ENCODE results near the gene DOCK3. TPM values are rescaled to one million over a fixed set of nuclear protein-coding genes. Genes with fewer than 3 reads are reported as not detected.

Gene DOCK3
- total and polyA plus RNA-seq, 2 donors (not counting 3 experiments of a cell fraction or from before 2014, with no cell fraction given) = 0.08 to 0.13 TPM

DNA sequence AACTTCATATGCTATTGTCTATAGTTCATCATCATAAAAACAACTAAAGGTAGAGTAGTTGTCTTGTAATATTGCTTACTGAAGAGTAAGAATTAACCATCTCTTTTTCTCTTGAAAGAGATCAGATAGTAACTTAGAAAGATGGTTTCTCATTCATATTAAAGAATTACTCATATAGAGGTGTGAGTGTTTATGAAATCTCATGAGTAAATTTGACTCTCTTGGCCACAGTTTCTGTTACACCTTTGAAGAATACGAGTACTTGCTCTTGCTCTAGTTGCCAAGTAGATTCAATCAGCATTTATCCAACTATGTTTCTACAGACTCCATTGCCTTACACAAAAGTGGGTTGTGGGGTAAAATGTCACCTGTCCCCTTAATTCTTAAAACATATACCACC, 463.0 kb downstream of the DOCK3 start:
- DNase-seq (ENCODE audit: low read depth, low spot score) (no peak), FAIRE-seq (no peak)
- no peaks in the 10 kb centered on the region for H3K9me3 ChIP-seq (replicated peaks; ENCODE audit: control insufficient read depth, insufficient read depth, low read length)
- POLR2A ChIA-PET = no interaction called here
- H2AFZ ChIP-seq (ENCODE audit: low read depth, low read length) = no peak overlapping the region
- H3K4me3 ChIP-seq (replicated peaks in 1 of 3; ENCODE audit: insufficient read depth in 1 of 3, low read depth in 1 of 3, low read length in 3 of 3) = no peak overlapping the region
- no peak overlapping the region for H3K9ac ChIP-seq (replicated peaks; ENCODE audit: extremely low read depth, insufficient read depth, low read length)
- no peaks in the 10 kb centered on the region for H3K79me2 ChIP-seq (ENCODE audit: control insufficient read depth, insufficient read depth, low read length)
- intact Hi-C loops (cut with micrococcal nuclease) (no loop called here), dilution Hi-C loops (cut with MboI; ENCODE audit: extremely low pct_ligation_motif_present, low sequenced_read_pairs) (no loop called here)
- no peaks in the 10 kb centered on the region for H3K9me1 ChIP-seq (replicated peaks; ENCODE audit: control insufficient read depth, extremely low read depth, insufficient read depth, low read length)
- H3K4me2 ChIP-seq (ENCODE audit: insufficient read depth, low read length) = no peak overlapping the region
- H3K27me3 ChIP-seq (ENCODE audit: control insufficient read depth in 2 of 2, insufficient read depth in 2 of 2, low read length in 2 of 2) = no peaks in the 10 kb centered on the region
- CTCF ChIA-PET = no interaction called here
- no peak for TF ChIP-seq CTCF (IDR thresholded peaks at IDR 0.05; ENCODE audit: extremely low read depth in 1 of 2, insufficient read depth in 1 of 2, low read depth in 1 of 2, low read length in 2 of 2)
- TF ChIP-seq JUN (IDR thresholded peaks at IDR 0.05; ENCODE audit: borderline replicate concordance, insufficient read depth, insufficient read length, low read depth) = no peak
- TF ChIP-seq, protein P1, sequence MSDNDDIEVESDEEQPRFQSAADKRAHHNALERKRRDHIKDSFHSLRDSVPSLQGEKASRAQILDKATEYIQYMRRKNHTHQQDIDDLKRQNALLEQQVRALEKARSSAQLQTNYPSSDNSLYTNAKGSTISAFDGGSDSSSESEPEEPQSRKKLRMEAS (IDR thresholded peaks at IDR 0.05; ENCODE audit: insufficient read depth, insufficient read length) = no peak
- no peak for TF ChIP-seq GATA2 (IDR thresholded peaks at IDR 0.05; ENCODE audit: insufficient read depth, insufficient read length, low read depth, low read length)
- TF ChIP-seq FOS (IDR thresholded peaks at IDR 0.05; ENCODE audit: borderline replicate concordance, insufficient read depth, low read length) = no peak
- no peak for TF ChIP-seq POLR2AphosphoS5 (IDR thresholded peaks at IDR 0.05; ENCODE audit: insufficient read depth, low read depth, low read length)
- no peak for TF ChIP-seq EZH2 (IDR thresholded peaks at IDR 0.05; ENCODE audit: borderline replicate concordance, low read depth, low read length, severe bottlenecking)
- TF ChIP-seq MYC (IDR thresholded peaks at IDR 0.05; ENCODE audit: low read depth, low read length) = no peak
- no peak for TF ChIP-seq POLR2A (IDR thresholded peaks at IDR 0.05; ENCODE audit: low read depth, low read length)
- no TSS peak for BruUV-seq (replicated peaks)
- no peaks in the 10 kb centered on the region for H3K4me1 ChIP-seq (ENCODE audit: control insufficient read depth, extremely low read depth, insufficient read depth, low read length)
- no peaks in the 10 kb centered on the region for H3K36me3 ChIP-seq (ENCODE audit: control insufficient read depth in 2 of 2, extremely low read depth in 1 of 2, insufficient read depth in 2 of 2, low read length in 2 of 2)
- no peaks in the 10 kb centered on the region for H4K20me1 ChIP-seq (replicated peaks; ENCODE audit: control insufficient read depth, extremely low read depth, insufficient read depth, low read length)
- no peak overlapping the region for H3K27ac ChIP-seq (ENCODE audit: insufficient read depth, low read depth, low read length)

Measured in endothelial cell of umbilical vein (primary cell).